Effector memory CD8-positive, alpha-beta T cell (primary cell): ENCODE results near the gene MMEL1.

Experiments used
- ATAC-seq: fragments of 150-1000 bp; cut with Tn5 transposase; replicated peaks from 2 replicates; pipeline ENCODE4 v1.10.0; 2021; ENCODE audit warnings: mild to moderate bottlenecking, moderate library complexity
- DNase-seq, 3 experiments: peaks; one replicate each; pipeline ENCODE4 v3.0.0; 2021
- H3K27ac Mint-ChIP-seq, 2 donors: one replicate each; pipeline ENCODE4 v1.8.0; 2022; ENCODE audit warnings: mild to moderate bottlenecking in 2 of 2, mixed read lengths in 2 of 2, moderate library complexity in 2 of 2
- H3K27me3 Mint-ChIP-seq, 2 donors: one replicate each; pipeline ENCODE4 v1.8.0; 2022; ENCODE audit warnings: mixed read lengths in 2 of 2
- H3K36me3 Mint-ChIP-seq: one replicate; pipeline ENCODE4 v1.8.0; 2022; ENCODE audit warnings: mild to moderate bottlenecking, moderate library complexity, mixed read lengths; ENCODE audit not compliant: insufficient read depth
- H3K4me1 Mint-ChIP-seq, 2 donors: one replicate each; pipeline ENCODE4 v1.8.0; 2022; ENCODE audit warnings: low read depth in 2 of 2, mixed read lengths in 2 of 2
- H3K4me3 Mint-ChIP-seq, 2 donors: one replicate each; pipeline ENCODE4 v1.8.0; 2022; ENCODE audit warnings: mild to moderate bottlenecking in 2 of 2, mixed read lengths in 2 of 2, moderate library complexity in 2 of 2
- H3K9me3 Mint-ChIP-seq, 2 donors: one replicate each; pipeline ENCODE4 v1.8.0; 2022; ENCODE audit warnings: mixed read lengths in 2 of 2

MMEL1 gene

GRCh38 chr1:2639607-2640521 is 7.0 kb upstream of the MMEL1 start:
- peak overlapping the region in 1 of 2 donors; percentile 3 for H3K4me3 Mint-ChIP-seq
- H3K27me3 Mint-ChIP-seq = peaks cover 0 to 6% of the 10 kb centered on the region in 2 donors
- H3K36me3 Mint-ChIP-seq = peaks cover 21% of the 10 kb centered on the region
- H3K9me3 Mint-ChIP-seq = peaks cover 0 to 1% of the 10 kb centered on the region in 2 donors
- DNase-seq = no peak
- ATAC-seq = no peak
- peaks cover 10% of the 10 kb centered on the region in 2 donors for H3K4me1 Mint-ChIP-seq
- H3K27ac Mint-ChIP-seq = peak overlapping the region; percentile 44 to 86

- DNase-seq (no peak), ATAC-seq (no peak)
- peak overlapping the region in 1 of 2 donors; percentile 27 for H3K4me3 Mint-ChIP-seq
- H3K27ac Mint-ChIP-seq = peak overlapping the region; percentile 44 to 86
- H3K9me3 Mint-ChIP-seq = peaks cover 0 to 1% of the 10 kb centered on the region in 2 donors
- H3K27me3 Mint-ChIP-seq = peaks cover 0 to 6% of the 10 kb centered on the region in 2 donors
- peaks cover 10% of the 10 kb centered on the region in 2 donors for H3K4me1 Mint-ChIP-seq
- H3K36me3 Mint-ChIP-seq = peaks cover 19% of the 10 kb centered on the region
These were observed 6.4 kb upstream of the MMEL1 start for GRCh38 chr1:2639203-2639602.

- Mint-ChIP-seq H3K36me3 (peaks cover 15% of the 10 kb centered on the region), H3K27me3 (peaks cover under 1 to 6% of the 10 kb centered on the region in 2 donors), H3K4me3 (peak overlapping the region in 1 of 2 donors; percentile 27), H3K27ac (peak overlapping the region in 1 of 2 donors; percentile 86), H3K4me1 (peaks cover 7 to 10% of the 10 kb centered on the region in 2 donors), H3K9me3 (peaks cover 0 to 1% of the 10 kb centered on the region in 2 donors)
- no peak for ATAC-seq
- DNase-seq = no peak
These were observed 5.8 kb upstream of the MMEL1 start for GRCh38 chr1:2638466-2639115.

GRCh38 chr1:2637442-2638145 is 4.8 kb upstream of the MMEL1 start:
- Mint-ChIP-seq H3K4me3 (no peak overlapping the region), H3K27me3 (peaks cover 6 to 10% of the 10 kb centered on the region in 2 donors), H3K9me3 (peaks cover 0 to 1% of the 10 kb centered on the region in 2 donors), H3K27ac (peak overlapping the region; percentile 19 to 23), H3K36me3 (peaks cover 8% of the 10 kb centered on the region), H3K4me1 (peaks cover 5 to 11% of the 10 kb centered on the region in 2 donors)
- DNase-seq (no peak), ATAC-seq (no peak)

GRCh38 chr1:2636733-2637132 is 3.9 kb upstream of the MMEL1 start:
- ATAC-seq (no peak), DNase-seq (no peak)
- Mint-ChIP-seq H3K27me3 (peaks cover 6 to 19% of the 10 kb centered on the region in 2 donors), H3K9me3 (peaks cover 0 to 1% of the 10 kb centered on the region in 2 donors), H3K36me3 (peaks cover 3% of the 10 kb centered on the region), H3K27ac (peak overlapping the region in 1 of 2 donors; percentile 19), H3K4me3 (no peak overlapping the region), H3K4me1 (peaks cover 0 to 8% of the 10 kb centered on the region in 2 donors)

- Mint-ChIP-seq H3K27ac (no peak overlapping the region), H3K36me3 (peaks cover 3% of the 10 kb centered on the region), H3K4me1 (peaks cover 0 to 8% of the 10 kb centered on the region in 2 donors), H3K27me3 (peaks cover 6 to 27% of the 10 kb centered on the region in 2 donors), H3K9me3 (peaks cover 0 to 1% of the 10 kb centered on the region in 2 donors), H3K4me3 (no peak overlapping the region)
- no peak for DNase-seq
- ATAC-seq = no peak
These were observed 2.7 kb upstream of the MMEL1 start for GRCh38 chr1:2635361-2636010.

- no peak overlapping the region for H3K27ac Mint-ChIP-seq
- H3K4me1 Mint-ChIP-seq = peaks cover 0 to 6% of the 10 kb centered on the region in 2 donors
- peaks cover 11 to 40% of the 10 kb centered on the region in 2 donors for H3K27me3 Mint-ChIP-seq
- ATAC-seq (no peak), DNase-seq (no peak)
- peaks cover 0 to 1% of the 10 kb centered on the region in 2 donors for H3K9me3 Mint-ChIP-seq
- H3K4me3 Mint-ChIP-seq = no peak overlapping the region
- no peaks in the 10 kb centered on the region for H3K36me3 Mint-ChIP-seq
These were observed 1.2 kb upstream of the MMEL1 start for GRCh38 chr1:2633936-2634491.

- peaks cover 0 to 1% of the 10 kb centered on the region in 2 donors for H3K9me3 Mint-ChIP-seq
- H3K27me3 Mint-ChIP-seq = peaks cover 11 to 42% of the 10 kb centered on the region in 2 donors
- H3K4me1 Mint-ChIP-seq = peaks cover 0 to 2% of the 10 kb centered on the region in 2 donors
- peak overlapping the region in 1 of 2 donors; percentile 51 for H3K27ac Mint-ChIP-seq
- no peak for DNase-seq
- ATAC-seq = no peak
- no peak overlapping the region for H3K4me3 Mint-ChIP-seq
- no peaks in the 10 kb centered on the region for H3K36me3 Mint-ChIP-seq
These were observed 635 bp upstream of the MMEL1 start for GRCh38 chr1:2633366-2633935.

GRCh38 chr1:2632051-2632430 is 775 bp downstream of the MMEL1 start:
- H3K36me3 Mint-ChIP-seq = no peaks in the 10 kb centered on the region
- peaks cover 0 to 1% of the 10 kb centered on the region in 2 donors for H3K9me3 Mint-ChIP-seq
- H3K27me3 Mint-ChIP-seq = peaks cover 25 to 56% of the 10 kb centered on the region in 2 donors
- DNase-seq = no peak
- H3K4me3 Mint-ChIP-seq = no peak overlapping the region
- peaks cover 0 to 2% of the 10 kb centered on the region in 2 donors for H3K4me1 Mint-ChIP-seq
- no peak for ATAC-seq
- H3K27ac Mint-ChIP-seq = no peak overlapping the region

- H3K9me3 Mint-ChIP-seq = no peaks in the 10 kb centered on the region
These were observed 1.4 kb downstream of the MMEL1 start for GRCh38 chr1:2631136-2632050.

GRCh38 chr1:2630498-2631135 is 2.2 kb downstream of the MMEL1 start:
- no peak for ATAC-seq
- no peak overlapping the region for H3K27ac Mint-ChIP-seq

More at GRCh38 chr1:2631136-2632050, 1.4 kb downstream of the MMEL1 start:
- Mint-ChIP-seq H3K27ac (no peak overlapping the region), H3K27me3 (peaks cover 30 to 63% of the 10 kb centered on the region in 2 donors), H3K4me3 (no peak overlapping the region), H3K4me1 (peaks cover 0 to 2% of the 10 kb centered on the region in 2 donors), H3K36me3 (no peaks in the 10 kb centered on the region)
- no peak for ATAC-seq
- no peak for DNase-seq

More at GRCh38 chr1:2630498-2631135, 2.2 kb downstream of the MMEL1 start:
- no peaks in the 10 kb centered on the region for H3K9me3 Mint-ChIP-seq
- peaks cover 0 to 2% of the 10 kb centered on the region in 2 donors for H3K4me1 Mint-ChIP-seq
- no peak overlapping the region for H3K4me3 Mint-ChIP-seq
- no peaks in the 10 kb centered on the region for H3K36me3 Mint-ChIP-seq
- peaks cover 33 to 70% of the 10 kb centered on the region in 2 donors for H3K27me3 Mint-ChIP-seq
- DNase-seq = no peak
